ENCODE results near the gene STX8.

DNA sequence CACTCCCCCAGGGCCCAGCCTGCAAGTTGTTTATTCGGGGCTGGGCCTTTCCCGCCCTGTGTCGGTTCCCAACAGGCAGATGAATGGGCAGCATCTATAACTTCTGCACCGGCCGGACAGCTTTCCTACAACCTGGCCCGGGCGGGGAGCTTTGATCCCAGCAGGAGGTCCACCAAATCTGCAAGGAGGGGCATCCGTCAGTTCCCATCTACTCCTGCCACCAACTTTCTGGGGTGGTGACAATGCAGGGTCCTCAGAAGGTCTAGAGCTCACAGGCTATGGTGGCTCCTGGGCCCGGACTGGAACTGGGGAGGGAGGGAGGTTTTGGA lies 342.4 kb downstream of the STX8 start:
- TF ChIP-seq, protein P1, sequence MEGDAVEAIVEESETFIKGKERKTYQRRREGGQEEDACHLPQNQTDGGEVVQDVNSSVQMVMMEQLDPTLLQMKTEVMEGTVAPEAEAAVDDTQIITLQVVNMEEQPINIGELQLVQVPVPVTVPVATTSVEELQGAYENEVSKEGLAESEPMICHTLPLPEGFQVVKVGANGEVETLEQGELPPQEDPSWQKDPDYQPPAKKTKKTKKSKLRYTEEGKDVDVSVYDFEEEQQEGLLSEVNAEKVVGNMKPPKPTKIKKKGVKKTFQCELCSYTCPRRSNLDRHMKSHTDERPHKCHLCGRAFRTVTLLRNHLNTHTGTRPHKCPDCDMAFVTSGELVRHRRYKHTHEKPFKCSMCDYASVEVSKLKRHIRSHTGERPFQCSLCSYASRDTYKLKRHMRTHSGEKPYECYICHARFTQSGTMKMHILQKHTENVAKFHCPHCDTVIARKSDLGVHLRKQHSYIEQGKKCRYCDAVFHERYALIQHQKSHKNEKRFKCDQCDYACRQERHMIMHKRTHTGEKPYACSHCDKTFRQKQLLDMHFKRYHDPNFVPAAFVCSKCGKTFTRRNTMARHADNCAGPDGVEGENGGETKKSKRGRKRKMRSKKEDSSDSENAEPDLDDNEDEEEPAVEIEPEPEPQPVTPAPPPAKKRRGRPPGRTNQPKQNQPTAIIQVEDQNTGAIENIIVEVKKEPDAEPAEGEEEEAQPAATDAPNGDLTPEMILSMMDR (IDR thresholded peaks at IDR 0.05): no peak
- TF ChIP-seq POLR2A (IDR thresholded peaks at IDR 0.05): no peak
